Activated CD8-positive, alpha-beta T cell treated with anti-CD3 and anti-CD28 coated beads for 36 hours (primary cell): ENCODE measurements around the gene HRH4. TPM values are rescaled to one million over a fixed set of nuclear protein-coding genes. Genes with fewer than 3 reads are reported as not detected.
A peak's percentile ranks its signal among the peaks of the same experiment; 100 is the strongest.

Experiments
- ATAC-seq: fragments of 200-7000 bp; cut with Tn5 transposase; one replicate; pipeline ENCODE4 v1.10.0; 2021; ENCODE audit warnings: mild to moderate bottlenecking, moderate library complexity
- CTCF ChIA-PET: fragments of 350-600 bp; sonication (Branson Sonifier 250); formaldehyde crosslinking; loops from one replicate; lab custom pipeline; 2021; ENCODE audit warnings: antibody characterized with exemption; lab: Charles Lee
- POLR2A ChIA-PET: fragments of 350-600 bp; sonication (Branson Sonifier 250); formaldehyde crosslinking; loops from one replicate; lab custom pipeline; 2021; ENCODE audit warnings: antibody characterized with exemption; lab: Charles Lee
- DNase-seq: peaks from one replicate; pipeline ENCODE4 v3.0.0-alpha.2; 2020
- H3K27ac Mint-ChIP-seq: one replicate; pipeline ENCODE4 v1.8.0; 2021; ENCODE audit warnings: mild to moderate bottlenecking, mixed read lengths
- H3K27me3 Mint-ChIP-seq: one replicate; pipeline ENCODE4 v1.8.0; 2021; ENCODE audit warnings: mixed read lengths
- H3K36me3 Mint-ChIP-seq: one replicate; pipeline ENCODE4 v1.8.0; 2021; ENCODE audit warnings: low read depth, mixed read lengths
- H3K4me1 Mint-ChIP-seq: one replicate; pipeline ENCODE4 v1.8.0; 2021; ENCODE audit warnings: low read depth, mixed read lengths
- H3K4me3 Mint-ChIP-seq: one replicate; pipeline ENCODE4 v1.8.0; 2021; ENCODE audit warnings: mild to moderate bottlenecking, moderate library complexity, mixed read lengths
- H3K9me3 Mint-ChIP-seq: one replicate; pipeline ENCODE4 v1.8.0; 2021; ENCODE audit warnings: mixed read lengths
- intact Hi-C: fragments of 100-400 bp; cut with micrococcal nuclease; formaldehyde crosslinking; loops from one replicate; pipeline ENCODE4 v1.10.0; 2022
- total RNA-seq, 2 experiments: library from RNA; stranded (reverse); gene quantifications; one replicate each; pipeline ENCODE4 v1.2.3, GENCODE V29; 2021
- TF ChIP-seq, protein P1 (sequence below): fragments of 200-600 bp; IDR thresholded peaks from one replicate; pipeline ENCODE4 v1.8.0; 2022; ENCODE audit warnings: antibody characterized with exemption, mild to moderate bottlenecking

The HRH4 gene
- total RNA-seq, 2 experiments from 2014 or later = not detected

GRCh38 chr18:24490539-24490938 is 30.1 kb downstream of the HRH4 start:
- ChIA-PET CTCF (interaction anchor here (0.7 to 8.6 kb wide), 5 partner anchors 24 to 129 kb away, joined by 3 to 192 read pairs (median 9); partner anchors contain the start of gene HRH4), POLR2A (no interaction called here)
- Mint-ChIP-seq H3K27ac (no peak overlapping the region), H3K4me1 (peaks cover 14% of the 10 kb centered on the region), H3K4me3 (no peak overlapping the region), H3K9me3 (no peaks in the 10 kb centered on the region), H3K27me3 (peaks cover 16% of the 10 kb centered on the region), H3K36me3 (no peaks in the 10 kb centered on the region)
- TF ChIP-seq, protein P1, sequence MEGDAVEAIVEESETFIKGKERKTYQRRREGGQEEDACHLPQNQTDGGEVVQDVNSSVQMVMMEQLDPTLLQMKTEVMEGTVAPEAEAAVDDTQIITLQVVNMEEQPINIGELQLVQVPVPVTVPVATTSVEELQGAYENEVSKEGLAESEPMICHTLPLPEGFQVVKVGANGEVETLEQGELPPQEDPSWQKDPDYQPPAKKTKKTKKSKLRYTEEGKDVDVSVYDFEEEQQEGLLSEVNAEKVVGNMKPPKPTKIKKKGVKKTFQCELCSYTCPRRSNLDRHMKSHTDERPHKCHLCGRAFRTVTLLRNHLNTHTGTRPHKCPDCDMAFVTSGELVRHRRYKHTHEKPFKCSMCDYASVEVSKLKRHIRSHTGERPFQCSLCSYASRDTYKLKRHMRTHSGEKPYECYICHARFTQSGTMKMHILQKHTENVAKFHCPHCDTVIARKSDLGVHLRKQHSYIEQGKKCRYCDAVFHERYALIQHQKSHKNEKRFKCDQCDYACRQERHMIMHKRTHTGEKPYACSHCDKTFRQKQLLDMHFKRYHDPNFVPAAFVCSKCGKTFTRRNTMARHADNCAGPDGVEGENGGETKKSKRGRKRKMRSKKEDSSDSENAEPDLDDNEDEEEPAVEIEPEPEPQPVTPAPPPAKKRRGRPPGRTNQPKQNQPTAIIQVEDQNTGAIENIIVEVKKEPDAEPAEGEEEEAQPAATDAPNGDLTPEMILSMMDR = no peak
- no peak for DNase-seq
- ATAC-seq = no peak
- intact Hi-C loops = no loop called here

DNA sequence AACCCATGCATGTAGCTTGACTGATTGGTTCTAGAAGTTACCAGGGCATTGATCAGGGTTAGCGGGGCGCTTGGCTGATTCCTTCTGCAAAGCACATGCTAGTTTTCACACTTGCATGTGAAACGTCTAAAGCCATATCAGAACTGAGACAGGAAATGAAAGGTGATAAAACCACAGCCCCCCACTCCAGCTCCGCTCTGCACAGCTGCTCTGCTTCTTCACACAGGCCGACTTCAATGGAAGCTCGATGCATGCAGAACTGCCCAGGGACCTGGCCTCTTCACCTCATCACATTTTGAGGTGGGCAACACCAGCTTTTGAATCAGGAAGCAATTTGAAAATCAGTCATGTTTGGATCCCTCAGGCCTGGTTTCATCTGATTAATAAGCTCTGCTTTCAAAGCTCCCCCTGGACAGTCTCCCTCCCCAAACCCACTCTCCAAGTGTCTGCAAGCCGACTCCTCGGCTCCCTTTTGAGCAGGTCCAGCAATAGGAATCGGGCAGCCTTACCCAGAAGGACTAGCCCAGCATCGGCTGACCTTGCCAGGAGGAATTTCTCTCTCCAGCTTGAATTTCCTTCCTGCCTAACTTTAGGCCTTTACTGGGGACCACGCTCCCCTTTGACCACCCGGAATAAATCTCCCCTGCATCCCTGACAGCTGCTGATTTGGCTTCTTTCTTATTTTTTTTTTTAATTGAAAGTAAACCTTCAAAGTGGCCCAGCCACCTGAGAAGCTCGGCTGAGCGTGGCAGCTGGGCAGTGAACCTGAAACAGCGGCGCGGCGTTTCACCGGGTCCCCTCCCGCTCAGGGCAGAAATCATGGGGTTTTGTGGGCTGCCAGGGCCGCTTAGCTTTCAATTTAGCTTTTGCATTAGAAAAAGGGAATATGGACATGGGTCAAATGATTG is 31.7 kb downstream of the HRH4 start:
- ChIA-PET POLR2A (interaction anchor here (1.0 kb wide), 1 partner anchor 247 kb away, joined by 3 read pairs; no protein-coding TSS in a partner anchor), CTCF (interaction anchor here (1.0 to 8.6 kb wide), 5 partner anchors 22 to 316 kb away, joined by 3 to 192 read pairs (median 10); no protein-coding TSS in a partner anchor)
- no peak overlapping the region for H3K27ac Mint-ChIP-seq
- TF ChIP-seq, protein P1 = no peak
- DNase-seq (peak; percentile 55), ATAC-seq (peak; percentile 71)
- H3K36me3 Mint-ChIP-seq = no peaks in the 10 kb centered on the region
- no peak overlapping the region for H3K4me3 Mint-ChIP-seq
- peaks cover 14% of the 10 kb centered on the region for H3K4me1 Mint-ChIP-seq
- intact Hi-C loops = no loop called here
- H3K27me3 Mint-ChIP-seq = peaks cover 12% of the 10 kb centered on the region
- H3K9me3 Mint-ChIP-seq = no peaks in the 10 kb centered on the region

DNA sequence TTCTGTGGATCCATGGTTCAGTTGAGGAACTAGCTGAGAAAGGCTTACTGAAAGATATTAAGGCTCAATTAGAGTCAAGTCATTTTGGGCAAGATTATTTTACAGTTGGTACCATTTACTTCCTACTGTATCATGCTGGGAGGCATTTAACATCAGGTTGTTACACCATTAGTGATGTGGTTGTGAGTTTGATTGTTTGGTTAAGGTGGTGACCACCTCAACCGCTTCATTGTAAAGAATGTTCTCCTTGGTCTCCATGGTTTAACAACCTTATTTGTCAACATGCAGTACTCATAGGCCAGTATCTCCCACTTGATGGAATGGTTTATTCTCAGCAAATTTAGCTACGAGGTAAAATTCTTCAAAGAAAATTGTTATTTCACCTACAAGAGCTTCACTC is 34.1 kb downstream of the HRH4 start:
- POLR2A ChIA-PET = no interaction called here
- Mint-ChIP-seq H3K27me3 (peaks cover 8% of the 10 kb centered on the region), H3K36me3 (no peaks in the 10 kb centered on the region), H3K4me1 (peaks cover 11% of the 10 kb centered on the region), H3K27ac (no peak overlapping the region), H3K9me3 (no peaks in the 10 kb centered on the region), H3K4me3 (no peak overlapping the region)
- no peak for DNase-seq
- intact Hi-C loops = no loop called here
- TF ChIP-seq, protein P1 = no peak
- no peak for ATAC-seq
- CTCF ChIA-PET = interaction anchor here (1.3 to 8.6 kb wide), 2 partner anchors 20 to 133 kb away, joined by 3 to 192 read pairs; no protein-coding TSS in a partner anchor

DNA sequence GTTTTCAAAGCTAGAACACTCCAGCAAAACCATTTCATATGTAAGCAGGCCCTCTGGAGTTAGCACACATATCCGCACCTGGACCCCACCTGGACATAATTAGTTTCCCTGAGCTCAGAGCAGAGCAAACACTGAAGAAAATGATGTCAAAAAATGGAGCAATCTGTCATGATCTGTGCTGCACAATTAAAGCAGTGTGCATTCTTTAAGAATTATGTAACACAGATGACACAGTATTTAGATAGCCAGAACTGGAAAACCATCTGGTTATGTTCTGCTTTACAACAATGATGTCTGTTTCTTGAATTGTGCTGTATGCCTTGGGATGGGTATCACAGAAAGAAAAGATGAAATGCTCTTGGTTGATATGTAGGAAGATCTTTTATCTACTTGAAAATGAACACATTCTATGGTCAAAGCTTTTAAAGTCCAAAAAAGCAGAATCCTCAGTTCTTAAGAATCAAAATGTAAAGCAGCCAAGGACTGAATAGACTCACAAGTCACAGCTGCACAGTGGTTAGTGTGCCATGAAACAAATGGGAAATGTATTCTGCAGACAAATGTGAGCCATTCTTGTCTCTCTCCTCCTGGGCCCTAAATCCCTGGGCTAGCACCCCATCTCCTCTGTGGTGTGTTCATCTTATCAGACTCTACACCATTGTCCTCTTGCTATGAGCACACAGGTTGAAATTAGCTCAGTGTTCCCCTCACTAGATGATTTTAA is 36.8 kb downstream of the HRH4 start:
- H3K4me3 Mint-ChIP-seq = no peak overlapping the region
- no peaks in the 10 kb centered on the region for H3K36me3 Mint-ChIP-seq
- intact Hi-C loops = no loop called here
- ATAC-seq (no peak), DNase-seq (no peak)
- TF ChIP-seq, protein P1 = no peak
- H3K27ac Mint-ChIP-seq = no peak overlapping the region
- POLR2A ChIA-PET = no interaction called here
- no peaks in the 10 kb centered on the region for H3K9me3 Mint-ChIP-seq
- peaks cover 4% of the 10 kb centered on the region for H3K4me1 Mint-ChIP-seq
- H3K27me3 Mint-ChIP-seq = peaks cover 5% of the 10 kb centered on the region
- CTCF ChIA-PET = interaction anchor here (1.0 to 3.0 kb wide), 2 partner anchors 8 to 10 kb away, joined by 4 to 10 read pairs; no protein-coding TSS in a partner anchor
